HG03039 (cell line): ENCODE results near the gene CBR1.

Source experiments
- ATAC-seq: cut with Tn5 transposase; IDR thresholded peaks from one replicate; pipeline ENCODE4 v1.9.1; 2021; ENCODE audit warnings: mild to moderate bottlenecking, moderate library complexity; ENCODE audit not compliant: unreplicated experiment

The CBR1 gene

GRCh38 chr21:36113647-36114428 lies 44.0 kb downstream of the CBR1 start:
- no peak for ATAC-seq

- no peak for ATAC-seq
Measured at GRCh38 chr21:36115138-36115730, 45.4 kb downstream of the CBR1 start.

DNA sequence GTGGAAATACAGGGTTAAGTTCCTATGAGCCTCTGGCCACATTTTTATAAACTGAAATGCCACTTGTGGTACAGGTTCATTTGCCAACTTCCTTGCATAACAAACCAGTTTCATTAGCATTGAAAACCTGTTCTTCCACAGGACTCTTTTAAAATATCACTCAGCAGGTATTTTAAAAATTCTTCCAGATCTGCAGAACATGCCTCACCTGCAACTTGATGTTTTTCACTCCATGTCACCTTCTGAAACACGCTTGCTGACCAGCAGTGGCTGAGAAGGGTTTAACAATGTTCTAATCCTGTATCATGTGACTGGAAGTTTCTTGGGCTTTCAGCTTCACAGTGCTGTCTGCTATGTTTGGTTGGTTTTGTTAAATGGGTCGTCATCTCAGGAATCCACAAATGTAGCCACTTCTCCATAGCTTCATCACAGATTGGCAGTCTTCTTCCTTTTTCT lies 47.5 kb downstream of the CBR1 start:
- ATAC-seq = no peak

DNA sequence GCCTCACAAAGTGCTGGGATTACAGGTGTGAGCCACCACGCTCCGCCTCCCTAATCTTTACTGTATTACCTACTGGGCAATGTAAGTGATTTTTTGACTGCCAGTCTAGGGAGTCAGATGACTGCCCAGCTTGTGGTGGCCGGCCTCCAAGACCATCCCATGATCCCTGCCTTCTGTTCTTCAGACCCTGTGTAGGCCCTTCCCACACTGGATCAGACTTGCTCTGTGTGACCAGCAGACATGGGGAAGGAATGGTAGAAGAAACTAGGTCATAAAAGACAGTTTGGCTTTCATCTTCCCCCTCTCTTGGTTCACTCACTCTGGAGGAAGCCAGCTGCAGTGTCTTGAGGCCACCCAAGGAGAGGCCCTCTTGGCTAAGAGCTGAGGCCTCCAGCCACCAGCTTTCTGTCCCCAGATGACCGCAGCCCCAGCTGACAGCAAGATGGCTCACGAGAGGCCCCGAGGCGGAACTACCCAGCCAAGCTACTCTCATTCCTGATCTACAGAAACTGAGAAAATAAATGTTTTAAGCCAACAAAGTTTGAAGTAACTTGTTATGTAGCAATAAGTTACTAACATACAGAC lies 50.6 kb downstream of the CBR1 start:
- no peak for ATAC-seq
